HCT116 (cell line): ENCODE results near the gene LMTK3. TPM values are rescaled to one million over a fixed set of nuclear protein-coding genes. Genes with fewer than 3 reads are reported as not detected.

Experiments
- ATAC-seq: fragments of 200-7000 bp; cut with Tn5 transposase; 2 replicates; pipeline ENCODE4 v1.9.1; 2020; ENCODE audit warnings: mild to moderate bottlenecking, moderate library complexity
- BruUV-seq: library from RNA; stranded (reverse); fragments of 400-500 nt; replicated peaks from 2 replicates; lab custom pipeline; 2021; lab: Mats Ljungman, UMichigan
- CTCF ChIA-PET: fragments of 300-600 bp; sonication (Branson Sonifier 250); formaldehyde crosslinking; loops from one replicate; lab custom pipeline; 2021; ENCODE audit warnings: antibody characterized with exemption; lab: Charles Lee
- POLR2A ChIA-PET: fragments of 300-600, 350-600 bp; sonication (Branson Sonifier 250); formaldehyde crosslinking; loops from one replicate; lab custom pipeline; 2021; ENCODE audit warnings: antibody characterized with exemption; lab: Charles Lee
- RAD21 ChIA-PET, 2 experiments: fragments of 300-600 bp; sonication (Branson Sonifier 250); formaldehyde crosslinking; loops; one replicate each; lab custom pipeline; 2023; ENCODE audit warnings: low total read pairs in 2 of 2; ENCODE audit not compliant: uncharacterized antibody in 2 of 2, unreplicated experiment in 2 of 2, low non-redundant PET in 1 of 2; lab: Charles Lee
- DNase-seq: peaks from one replicate; pipeline ENCODE4 v3.0.0-alpha.2; 2010; ENCODE audit warnings: low read depth, low spot score
- H2AFZ ChIP-seq: fragments of 200-600 bp; shearing (Covaris generic), sonication (generic); 2 replicates; pipeline ENCODE4 v1.6.1; 2017; ENCODE audit warnings: low read depth, mixed run types, mixed read lengths, antibody characterized with exemption, low read length; ENCODE audit not compliant: poor library complexity, severe bottlenecking
- H3K27ac ChIP-seq: 2 replicates; pipeline ENCODE4 v1.5.1; 2012; ENCODE audit warnings: low read depth, low read length
- H3K27me3 ChIP-seq: fragments of 200-600 bp; sonication (generic); 2 replicates; pipeline ENCODE4 v1.6.1; 2016; ENCODE audit warnings: mixed run types, low read length, mixed read lengths; ENCODE audit not compliant: insufficient read depth
- H3K36me3 ChIP-seq, 2 experiments: fragments of 200-500 bp in 1 of 2; fragments of 200-600 bp in 1 of 2; sonication (Bioruptor generic) in 1 of 2; sonication (generic) in 1 of 2; 2 replicates each; pipeline versions ENCODE4 v1.5.1 to v1.6.1; 2014 to 2016; ENCODE audit warnings: low read length in 2 of 2, inconsistent platforms in 1 of 2, mixed read lengths in 1 of 2, mixed run types in 1 of 2; ENCODE audit not compliant: insufficient read depth in 2 of 2, control insufficient read depth in 1 of 2
- H3K4me1 ChIP-seq, 2 experiments: fragments of 200-600 bp in 1 of 2; sonication (generic) in 1 of 2; 2 replicates each; pipeline versions ENCODE4 v1.5.1 to v1.6.1; 2012 to 2017; ENCODE audit warnings: low read length in 2 of 2, inconsistent platforms in 1 of 2, mild to moderate bottlenecking in 1 of 2, mixed read lengths in 1 of 2, mixed run types in 1 of 2, moderate library complexity in 1 of 2; ENCODE audit not compliant: insufficient read depth in 2 of 2, control insufficient read depth in 1 of 2
- H3K4me2 ChIP-seq: fragments of 200-600 bp; sonication (generic); 2 replicates; pipeline ENCODE4 v1.6.1; 2017; ENCODE audit warnings: mixed run types, low read length, mixed read lengths
- H3K4me3 ChIP-seq, 2 experiments: fragments of 200-600 bp in 1 of 2; sonication (generic) in 1 of 2; replicated peaks in 1 of 2; 2 replicates each; pipeline ENCODE4 v1.5.1; 2011 to 2016; ENCODE audit warnings: low read length in 2 of 2, control low read depth in 1 of 2, low read depth in 1 of 2, mild to moderate bottlenecking in 1 of 2, mixed read lengths in 1 of 2, mixed run types in 1 of 2
- H3K79me2 ChIP-seq: fragments of 200-600 bp; sonication (generic); 2 replicates; pipeline ENCODE4 v1.6.1; 2017; ENCODE audit warnings: mild to moderate bottlenecking, mixed run types, low read length, moderate library complexity, mixed read lengths; ENCODE audit not compliant: insufficient read depth
- H3K9ac ChIP-seq: fragments of 200-600 bp; sonication (generic); 2 replicates; pipeline ENCODE4 v1.6.1; 2016; ENCODE audit warnings: low read length, mixed read lengths
- H3K9me2 ChIP-seq: fragments of 200-600 bp; sonication (generic), shearing (Covaris generic); 2 replicates; pipeline ENCODE4 v1.6.1; 2017; ENCODE audit warnings: mixed run types, mild to moderate bottlenecking, moderate library complexity; ENCODE audit not compliant: insufficient read depth
- H3K9me3 ChIP-seq, 2 experiments: fragments of 200-500 bp in 1 of 2; fragments of 200-600 bp in 1 of 2; sonication (Bioruptor generic) in 1 of 2; sonication (generic) in 1 of 2; 2 replicates each; pipeline ENCODE4 v1.6.1; 2014 to 2017; ENCODE audit warnings: low read length in 2 of 2, mixed read lengths in 2 of 2, inconsistent platforms in 1 of 2, low read depth in 1 of 2, mild to moderate bottlenecking in 1 of 2, mixed run types in 1 of 2, moderate library complexity in 1 of 2; ENCODE audit not compliant: control insufficient read depth in 1 of 2, insufficient read depth in 1 of 2
- H4K20me1 ChIP-seq: fragments of 200-600 bp; sonication (generic), shearing (Covaris generic); 2 replicates; pipeline ENCODE4 v1.6.1; 2017; ENCODE audit warnings: mixed run types, mild to moderate bottlenecking, moderate library complexity; ENCODE audit not compliant: insufficient read depth
- CEBPB ChIP-seq: IDR thresholded peaks from 2 replicates; pipeline ENCODE4 v1.6.1; 2012; ENCODE audit warnings: low read depth
- CTCF ChIP-seq, 3 experiments: fragments of 200-600 bp in 1 of 3; sonication (generic) in 1 of 3; IDR thresholded peaks in 2 of 3; conservative IDR thresholded peaks in 1 of 3; 2 replicates each; pipeline ENCODE4 v1.5.1; 2012 to 2017; ENCODE audit warnings: low read depth in 2 of 3, low read length in 2 of 3, antibody characterized with exemption in 1 of 3, borderline replicate concordance in 1 of 3, control low read depth in 1 of 3, mild to moderate bottlenecking in 1 of 3, mixed read lengths in 1 of 3, mixed run types in 1 of 3, moderate library complexity in 1 of 3; ENCODE audit not compliant: insufficient read depth in 1 of 3
- EGR1 ChIP-seq: IDR thresholded peaks from 2 replicates; pipeline ENCODE4 v1.6.1; 2012; ENCODE audit warnings: low read depth
- EZH2phosphoT487 ChIP-seq: fragments of 200-600 bp; IDR thresholded peaks from 2 replicates; pipeline ENCODE4 v1.6.1; 2018; ENCODE audit warnings: antibody characterized with exemption, borderline replicate concordance
- JUND ChIP-seq: IDR thresholded peaks from 2 replicates; pipeline ENCODE4 v1.6.1; 2012
- POLR2A ChIP-seq: IDR thresholded peaks from 2 replicates; pipeline ENCODE4 v1.7.0; 2011; ENCODE audit warnings: borderline replicate concordance; ENCODE audit not compliant: insufficient read depth, insufficient read length; ENCODE audit errors: extremely low read depth
- POLR2AphosphoS5 ChIP-seq: IDR thresholded peaks from 2 replicates; pipeline ENCODE4 v1.6.1; 2011; ENCODE audit warnings: mild to moderate bottlenecking, low read depth, low read length, moderate library complexity
- SRF ChIP-seq: IDR thresholded peaks from 2 replicates; pipeline ENCODE4 v1.6.1; 2012; ENCODE audit warnings: low read depth
- ZNF274 ChIP-seq: fragments of 200-500 bp; sonication (Bioruptor generic); IDR thresholded peaks from 2 replicates; pipeline ENCODE4 v1.6.1; 2014; ENCODE audit warnings: mild to moderate bottlenecking, low read depth, low read length, inconsistent platforms
- intact Hi-C: fragments of 100-400 bp; cut with micrococcal nuclease; formaldehyde crosslinking; loops from 2 replicates; pipeline ENCODE4 v1.10.0; 2022
- total RNA-seq: library from RNA; stranded (reverse); gene quantifications from one replicate; pipeline ENCODE4 v1.2.1, GENCODE V29; 2021; ENCODE audit not compliant: unreplicated experiment
- TF ChIP-seq, protein P1 (sequence below): IDR thresholded peaks from 2 replicates; pipeline ENCODE4 v1.6.1; 2012

LMTK3 gene
- total RNA-seq, 1 experiment from 2014 or later, result 19.9 TPM

GRCh38 chr19:48455908-48456562, 55.6 kb downstream of the LMTK3 start:
- RAD21 ChIA-PET, result no interaction called here
- H3K36me3 ChIP-seq, result peaks cover 22 to 55% of the 10 kb centered on the region in 2 experiments
- H3K9me3 ChIP-seq, result no peaks in the 10 kb centered on the region
- H3K27ac ChIP-seq, result no peak overlapping the region
- BruUV-seq, result no TSS peak
- no peak overlapping the region for H3K9ac ChIP-seq
- no peaks in the 10 kb centered on the region for H3K9me2 ChIP-seq
- H3K4me2 ChIP-seq, result no peak overlapping the region
- ATAC-seq (no peak), DNase-seq (no peak)
- H3K4me3 ChIP-seq, result no peak overlapping the region
- intact Hi-C loops, result no loop called here
- H4K20me1 ChIP-seq, result no peaks in the 10 kb centered on the region
- H3K4me1 ChIP-seq, result no peaks in the 10 kb centered on the region
- peaks cover 51% of the 10 kb centered on the region for H3K79me2 ChIP-seq
- no peak for TF ChIP-seq POLR2AphosphoS5
- no peak for TF ChIP-seq CTCF (IDR thresholded peaks at IDR 0.05 in 2 of 3, conservative IDR thresholded peaks at IDR 0.05 in 1 of 3; ENCODE audit: borderline replicate concordance in 1 of 3, insufficient read depth in 1 of 3, low read depth in 2 of 3, low read length in 2 of 3)
- no peak for TF ChIP-seq ZNF274
- no peak for TF ChIP-seq EZH2phosphoT487
- no peak for TF ChIP-seq EGR1
- TF ChIP-seq, protein P1, sequence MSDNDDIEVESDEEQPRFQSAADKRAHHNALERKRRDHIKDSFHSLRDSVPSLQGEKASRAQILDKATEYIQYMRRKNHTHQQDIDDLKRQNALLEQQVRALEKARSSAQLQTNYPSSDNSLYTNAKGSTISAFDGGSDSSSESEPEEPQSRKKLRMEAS, result no peak
- no peak for TF ChIP-seq CEBPB
- TF ChIP-seq SRF, result no peak
- TF ChIP-seq POLR2A, result no peak
- no peak for TF ChIP-seq JUND
- H3K27me3 ChIP-seq, result no peaks in the 10 kb centered on the region
- CTCF ChIA-PET, result no interaction called here
- H2AFZ ChIP-seq, result no peak overlapping the region
- POLR2A ChIA-PET, result no interaction called here
